MCF 10A (cell line): Measurements from ENCODE around the gene ECT2L. TPM values are rescaled to one million over a fixed set of nuclear protein-coding genes. Genes with fewer than 3 reads are reported as not detected.

Experiments
- BruUV-seq: library from RNA; stranded (reverse); fragments of 400-500 nt; replicated peaks from 2 replicates; lab custom pipeline; 2021; lab: Mats Ljungman, UMichigan
- CTCF ChIA-PET: fragments of 300-600 bp; sonication (Branson Sonifier 250); formaldehyde crosslinking; extraction: SDS; loops from one replicate; lab custom pipeline; 2021; ENCODE audit warnings: antibody characterized with exemption, inconsistent platforms; lab: Yijun Ruan, JAX
- POLR2A ChIA-PET: fragments of 300-600, 350-650 bp; sonication (Branson Sonifier 250); formaldehyde crosslinking; extraction: SDS; loops from one replicate; lab custom pipeline; 2020; ENCODE audit warnings: antibody characterized with exemption, inconsistent platforms; lab: Yijun Ruan, JAX
- DNase-seq: peaks from one replicate; pipeline ENCODE4 v3.0.0-alpha.2; 2018; ENCODE audit not compliant: unreplicated experiment
- H3K27ac Mint-ChIP-seq: one replicate; pipeline ENCODE4 v1.8.0; 2022; ENCODE audit warnings: mild to moderate bottlenecking, low read depth, mixed read lengths; ENCODE audit not compliant: unreplicated experiment
- H3K27me3 Mint-ChIP-seq: one replicate; pipeline ENCODE4 v1.8.0; 2022; ENCODE audit warnings: mixed read lengths; ENCODE audit not compliant: insufficient read depth, unreplicated experiment
- H3K36me3 Mint-ChIP-seq: one replicate; pipeline ENCODE4 v1.8.0; 2022; ENCODE audit warnings: mild to moderate bottlenecking, moderate library complexity, mixed read lengths; ENCODE audit not compliant: insufficient read depth, unreplicated experiment
- H3K4me1 Mint-ChIP-seq: one replicate; pipeline ENCODE4 v1.8.0; 2022; ENCODE audit warnings: mixed read lengths; ENCODE audit not compliant: insufficient read depth, unreplicated experiment
- H3K4me3 Mint-ChIP-seq: one replicate; pipeline ENCODE4 v1.8.0; 2022; ENCODE audit warnings: mild to moderate bottlenecking, moderate library complexity, mixed read lengths; ENCODE audit not compliant: unreplicated experiment
- H3K9me3 Mint-ChIP-seq: one replicate; pipeline ENCODE4 v1.8.0; 2022; ENCODE audit warnings: mixed read lengths; ENCODE audit not compliant: unreplicated experiment
- CTCF ChIP-seq: fragments of 200-600 bp; IDR thresholded peaks from one replicate; pipeline ENCODE4 v1.8.0; 2022; ENCODE audit warnings: antibody characterized with exemption, mild to moderate bottlenecking; ENCODE audit not compliant: unreplicated experiment
- intact Hi-C: fragments of 100-400 bp; cut with micrococcal nuclease; formaldehyde crosslinking; loops from 2 replicates; pipeline ENCODE4 v1.14.1; 2022
- total RNA-seq: library from RNA; stranded (reverse); gene quantifications from 2 replicates; pipeline ENCODE4 v1.2.3, GENCODE V29; 2022

Gene ECT2L
- total RNA-seq, 1 experiment from 2014 or later: not detected

GRCh38 chr6:138803331-138803730 lies 7.4 kb downstream of the ECT2L start:
- POLR2A ChIA-PET: interaction anchor here (0.7 kb wide), 1 partner anchor 409 kb away, joined by 3 read pairs; no protein-coding TSS in a partner anchor
- Mint-ChIP-seq H3K27ac (no peak overlapping the region), H3K9me3 (no peaks in the 10 kb centered on the region), H3K4me3 (no peak overlapping the region), H3K4me1 (no peaks in the 10 kb centered on the region), H3K27me3 (no peaks in the 10 kb centered on the region), H3K36me3 (no peaks in the 10 kb centered on the region)
- BruUV-seq: no TSS peak
- intact Hi-C loops: no loop called here
- CTCF ChIA-PET: interaction anchor here (0.6 to 1.1 kb wide), 3 partner anchors 13 to 431 kb away, joined by 3 to 4 read pairs (median 3); no protein-coding TSS in a partner anchor
- TF ChIP-seq CTCF: no peak
- no peak for DNase-seq

GRCh38 chr6:138803861-138804260 lies 8.0 kb downstream of the ECT2L start:
- TF ChIP-seq CTCF: no peak
- no peak for DNase-seq
- H3K4me1 Mint-ChIP-seq: no peaks in the 10 kb centered on the region
- H3K9me3 Mint-ChIP-seq: no peaks in the 10 kb centered on the region
- no peaks in the 10 kb centered on the region for H3K36me3 Mint-ChIP-seq
- POLR2A ChIA-PET: interaction anchor here (0.5 to 0.7 kb wide), 2 partner anchors 409 to 1966 kb away, joined by 3 read pairs; no protein-coding TSS in a partner anchor
- no peak overlapping the region for H3K27ac Mint-ChIP-seq
- intact Hi-C loops: no loop called here
- CTCF ChIA-PET: interaction anchor here (0.6 to 1.1 kb wide), 2 partner anchors 12 to 185 kb away, joined by 3 read pairs; no protein-coding TSS in a partner anchor
- no TSS peak for BruUV-seq
- no peaks in the 10 kb centered on the region for H3K27me3 Mint-ChIP-seq
- H3K4me3 Mint-ChIP-seq: no peak overlapping the region

GRCh38 chr6:138805016-138805765 lies 9.3 kb downstream of the ECT2L start:
- no peak overlapping the region for H3K4me3 Mint-ChIP-seq
- no peak for DNase-seq
- intact Hi-C loops: no loop called here
- no peaks in the 10 kb centered on the region for H3K9me3 Mint-ChIP-seq
- no peak overlapping the region for H3K27ac Mint-ChIP-seq
- ChIA-PET CTCF (interaction anchor here (0.6 to 1.3 kb wide), 4 partner anchors 11 to 596 kb away, joined by 3 to 6 read pairs (median 3); no protein-coding TSS in a partner anchor), POLR2A (interaction anchor here (0.6 to 1.1 kb wide), 2 partner anchors 8 to 36 kb away, joined by 3 read pairs; no protein-coding TSS in a partner anchor)
- H3K36me3 Mint-ChIP-seq: no peaks in the 10 kb centered on the region
- no peaks in the 10 kb centered on the region for H3K4me1 Mint-ChIP-seq
- BruUV-seq: no TSS peak
- H3K27me3 Mint-ChIP-seq: no peaks in the 10 kb centered on the region
- TF ChIP-seq CTCF: no peak

- Mint-ChIP-seq H3K4me1 (no peaks in the 10 kb centered on the region), H3K4me3 (no peak overlapping the region), H3K27me3 (no peaks in the 10 kb centered on the region), H3K27ac (no peak overlapping the region), H3K36me3 (no peaks in the 10 kb centered on the region), H3K9me3 (no peaks in the 10 kb centered on the region)
- DNase-seq: no peak
- no TSS peak for BruUV-seq
- TF ChIP-seq CTCF: no peak
- ChIA-PET POLR2A (interaction anchor here (0.6 kb wide), 1 partner anchor 14 kb away, joined by 3 read pairs; no protein-coding TSS in a partner anchor), CTCF (interaction anchor here (0.5 to 0.7 kb wide), 2 partner anchors 122 to 182 kb away, joined by 3 to 4 read pairs; no protein-coding TSS in a partner anchor)
- intact Hi-C loops: no loop called here
Measured at GRCh38 chr6:138806889-138807288, 11.0 kb downstream of the ECT2L start.
